SK-N-SH (cell line): Measurements from ENCODE around the gene EEF1AKMT3. TPM values are rescaled to one million over a fixed set of nuclear protein-coding genes. Genes with fewer than 3 reads are reported as not detected.

Experiments
- CTCF ChIA-PET: fragments of 300-600, 350-600 bp; formaldehyde crosslinking; extraction: SDS; loops from one replicate; lab custom pipeline; 2021; lab: Yijun Ruan, JAX
- POLR2A ChIA-PET: fragments of 350-600 bp; sonication (Branson Sonifier 250); formaldehyde crosslinking; extraction: SDS; loops from one replicate; lab custom pipeline; 2020; ENCODE audit warnings: antibody characterized with exemption, inconsistent platforms; lab: Yijun Ruan, JAX
- DNase-seq: peaks from one replicate; pipeline ENCODE4 v3.0.0; 2012
- H2AFZ ChIP-seq: fragments of 200-600 bp; sonication (generic); 2 replicates; pipeline ENCODE4 v1.8.1; 2016; ENCODE audit warnings: antibody characterized with exemption, mild to moderate bottlenecking, low read depth
- H3F3A ChIP-seq: fragments of 200-600 bp; sonication (generic); replicated peaks from 2 replicates; pipeline ENCODE3; 2016; ENCODE audit warnings: antibody characterized with exemption, mild to moderate bottlenecking; ENCODE audit not compliant: insufficient read depth
- H3K27ac ChIP-seq, 2 experiments: fragments of 200-500 bp in 1 of 2; fragments of 200-600 bp in 1 of 2; sonication (Bioruptor generic) in 1 of 2; sonication (generic), shearing (Covaris generic) in 1 of 2; 2 replicates each; pipeline versions ENCODE4 v1.5.1 to v1.6.1; 2014 to 2016; ENCODE audit warnings: low read depth in 2 of 2, inconsistent platforms in 1 of 2, low read length in 1 of 2, mild to moderate bottlenecking in 1 of 2, mixed read lengths in 1 of 2
- H3K27me3 ChIP-seq: fragments of 200-600 bp; sonication (generic), shearing (Covaris generic); 2 replicates; pipeline ENCODE4 v1.6.1; 2016; ENCODE audit warnings: mixed run types; ENCODE audit not compliant: insufficient read depth
- H3K36me3 ChIP-seq, 2 experiments: fragments of 200-500 bp in 1 of 2; fragments of 200-600 bp in 1 of 2; sonication (Bioruptor generic) in 1 of 2; sonication (generic) in 1 of 2; replicated peaks in 1 of 2; 2 replicates each; pipeline versions ENCODE3 to v1.5.1; 2014 to 2016; ENCODE audit warnings: low read length in 1 of 2, mild to moderate bottlenecking in 1 of 2; ENCODE audit not compliant: insufficient read depth in 2 of 2, control insufficient read depth in 1 of 2
- H3K4me1 ChIP-seq, 2 experiments: fragments of 200-500 bp in 1 of 2; fragments of 200-600 bp in 1 of 2; sonication (Bioruptor generic) in 1 of 2; sonication (generic), shearing (Covaris generic) in 1 of 2; 2 replicates each; pipeline versions ENCODE4 v1.5.1 to v1.6.1; 2014 to 2016; ENCODE audit warnings: low read depth in 1 of 2, low read length in 1 of 2, mixed run types in 1 of 2; ENCODE audit not compliant: insufficient read depth in 2 of 2, control insufficient read depth in 1 of 2
- H3K4me2 ChIP-seq: fragments of 200-600 bp; sonication (generic), shearing (Covaris generic); 2 replicates; pipeline ENCODE4 v1.6.1; 2017; ENCODE audit warnings: mixed run types
- H3K4me3 ChIP-seq, 2 experiments: fragments of 200-500 bp in 1 of 2; fragments of 200-600 bp in 1 of 2; sonication (Bioruptor generic) in 1 of 2; sonication (generic), shearing (Covaris generic) in 1 of 2; 2 replicates each; pipeline versions ENCODE4 v1.5.1 to v1.8.1; 2014 to 2016; ENCODE audit warnings: low read depth in 2 of 2, inconsistent platforms in 1 of 2, low read length in 1 of 2, mild to moderate bottlenecking in 1 of 2, mixed read lengths in 1 of 2, moderate library complexity in 1 of 2
- H3K79me2 ChIP-seq: fragments of 200-600 bp; sonication (generic); 2 replicates; pipeline ENCODE4 v1.8.1; 2017; ENCODE audit warnings: mild to moderate bottlenecking; ENCODE audit not compliant: insufficient read depth
- H3K9ac ChIP-seq: fragments of 200-600 bp; sonication (generic); 2 replicates; pipeline ENCODE4 v1.6.1; 2017; ENCODE audit warnings: mixed run types
- H3K9me2 ChIP-seq: fragments of 200-600 bp; sonication (generic); 2 replicates; pipeline ENCODE4 v1.6.1; 2017; ENCODE audit warnings: mixed run types
- H3K9me3 ChIP-seq: fragments of 200-600 bp; sonication (generic); 2 replicates; pipeline ENCODE4 v1.6.1; 2017; ENCODE audit warnings: mixed run types, mild to moderate bottlenecking, moderate library complexity
- H4K20me1 ChIP-seq: fragments of 200-600 bp; sonication (generic); 2 replicates; pipeline ENCODE4 v1.6.1; 2017; ENCODE audit warnings: mild to moderate bottlenecking, mixed run types; ENCODE audit not compliant: insufficient read depth
- FOSL2 ChIP-seq: IDR thresholded peaks from 2 replicates; pipeline ENCODE4 v1.4.0; 2012; ENCODE audit warnings: low read depth, mild to moderate bottlenecking, moderate library complexity, borderline replicate concordance
- IRF3 ChIP-seq: fragments of 150-350 bp; IDR thresholded peaks from 2 replicates; pipeline ENCODE4 v1.6.1; 2016; ENCODE audit warnings: mild to moderate bottlenecking, low read depth, low read length
- JUND ChIP-seq: IDR thresholded peaks from 2 replicates; pipeline ENCODE4 v1.4.0; 2012
- NFIC ChIP-seq: IDR thresholded peaks from 2 replicates; pipeline ENCODE4 v1.4.0; 2012; ENCODE audit warnings: borderline replicate concordance
- NRF1 ChIP-seq: IDR thresholded peaks from 2 replicates; pipeline ENCODE4 v1.6.1; 2012; ENCODE audit warnings: low read depth, mild to moderate bottlenecking, low read length
- RAD21 ChIP-seq: IDR thresholded peaks from 2 replicates; pipeline ENCODE4 v1.6.1; 2012; ENCODE audit warnings: mild to moderate bottlenecking, low read length
- REST ChIP-seq: IDR thresholded peaks from 2 replicates; pipeline ENCODE4 v1.6.1; 2012; ENCODE audit warnings: mild to moderate bottlenecking, low read depth, low read length, moderate library complexity
- RXRA ChIP-seq: IDR thresholded peaks from 2 replicates; pipeline ENCODE4 v1.4.0; 2012; ENCODE audit warnings: low read depth, mild to moderate bottlenecking, borderline replicate concordance
- TAF1 ChIP-seq: IDR thresholded peaks from 2 replicates; pipeline ENCODE4 v1.6.1; 2012; ENCODE audit warnings: low read depth, mild to moderate bottlenecking, low read length, moderate library complexity, borderline replicate concordance
- USF1 ChIP-seq: IDR thresholded peaks from 2 replicates; pipeline ENCODE4 v1.4.0; 2012; ENCODE audit warnings: low read depth, borderline replicate concordance
- USF2 ChIP-seq: fragments of 150-350 bp; IDR thresholded peaks from 2 replicates; pipeline ENCODE4 v1.6.1; 2017; ENCODE audit warnings: antibody characterized with exemption, low read length, low read depth, borderline replicate concordance
- WGBS: methylation state at CpG from one replicate; pipeline ENCODE4 v1.1.6; 2017; ENCODE audit warnings: low lambda C conversion rate; 5-methylcytosine and 5-hydroxymethylcytosine counted together
- polyA plus RNA-seq, 3 experiments: library from polyadenylated mRNA; depleted of rRNA; stranded (reverse); fragments of >200 nt; gene quantifications; 2 replicates each; pipeline ENCODE4 v1.2.3, GENCODE V29; 2012

The EEF1AKMT3 gene
- polyA plus RNA-seq, 1 of the 3 experiments (the other 2 are of a cell fraction), result 10.3 TPM

- H3K4me2 ChIP-seq, result no peak overlapping the region
- H3K36me3 ChIP-seq, result peaks cover 63 to 80% of the 10 kb centered on the region in 2 experiments
- no peak for TF ChIP-seq TAF1
- H3K4me3 ChIP-seq, result no peak overlapping the region
- H2AFZ ChIP-seq, result no peak overlapping the region
- H3K27me3 ChIP-seq, result no peaks in the 10 kb centered on the region
- no peak overlapping the region for H3K27ac ChIP-seq
- peaks cover 45% of the 10 kb centered on the region for H3K79me2 ChIP-seq
- H3K9ac ChIP-seq, result no peak overlapping the region
- ChIA-PET CTCF (interaction anchor here (1.4 to 3.4 kb wide), 4 partner anchors 10 to 80 kb away, joined by 3 to 22 read pairs (median 6); no protein-coding TSS in a partner anchor), POLR2A (interaction anchor here (0.7 kb wide), 1 partner anchor 78 kb away, joined by 3 read pairs; no protein-coding TSS in a partner anchor)
- peaks cover 67% of the 10 kb centered on the region for H4K20me1 ChIP-seq
- 100% methylated on average over 2 of the region's 2 CpGs for WGBS
- no peaks in the 10 kb centered on the region for H3K4me1 ChIP-seq
- no peak for DNase-seq
- H3F3A ChIP-seq, result no peaks in the 10 kb centered on the region
- no peaks in the 10 kb centered on the region for H3K9me3 ChIP-seq
- no peaks in the 10 kb centered on the region for H3K9me2 ChIP-seq
These were observed 53.0 kb downstream of the EEF1AKMT3 start for GRCh38 chr12:57825451-57825850.

GRCh38 chr12:57826400-57826799, 54.0 kb downstream of the EEF1AKMT3 start:
- H4K20me1 ChIP-seq, result peaks cover 76% of the 10 kb centered on the region

More at GRCh38 chr12:57826400-57826799, 54.0 kb downstream of the EEF1AKMT3 start:
- peaks cover 54% of the 10 kb centered on the region for H3K79me2 ChIP-seq
- H2AFZ ChIP-seq, result no peak overlapping the region
- peaks cover 3% of the 10 kb centered on the region for H3F3A ChIP-seq
- peaks cover 60 to 75% of the 10 kb centered on the region in 2 experiments for H3K36me3 ChIP-seq
- no peak overlapping the region for H3K4me2 ChIP-seq
- TF ChIP-seq IRF3 (no peak), RAD21 (no peak), NRF1 (no peak), RXRA (no peak), NFIC (no peak), REST (no peak), TAF1 (no peak), FOSL2 (no peak), USF1 (no peak), JUND (no peak), USF2 (no peak)
- H3K4me3 ChIP-seq, result no peak overlapping the region
- 100% methylated on average over 2 of the region's 2 CpGs for WGBS
- H3K4me1 ChIP-seq, result 0 out of 4 replicates have a peak, but pooled peaks cover 0 to under 1% of the 10 kb centered on the region in 2 experiments
- no peaks in the 10 kb centered on the region for H3K9me2 ChIP-seq
- ChIA-PET CTCF (interaction anchor here (0.7 to 3.4 kb wide), 6 partner anchors 11 to 117 kb away, joined by 3 to 22 read pairs (median 6); no protein-coding TSS in a partner anchor), POLR2A (no interaction called here)
- H3K27me3 ChIP-seq, result no peaks in the 10 kb centered on the region
- no peak overlapping the region; a peak in 1 of 4 replicates for H3K27ac ChIP-seq
- no peaks in the 10 kb centered on the region for H3K9me3 ChIP-seq
- no peak overlapping the region for H3K9ac ChIP-seq
- DNase-seq, result no peak
